Measurements from ENCODE around the gene ZNF468. TPM values are rescaled to one million over a fixed set of nuclear protein-coding genes. Genes with fewer than 3 reads are reported as not detected.

Gene ZNF468
- total RNA-seq, 1 experiment from 2014 or later, result 34.7 TPM

DNA sequence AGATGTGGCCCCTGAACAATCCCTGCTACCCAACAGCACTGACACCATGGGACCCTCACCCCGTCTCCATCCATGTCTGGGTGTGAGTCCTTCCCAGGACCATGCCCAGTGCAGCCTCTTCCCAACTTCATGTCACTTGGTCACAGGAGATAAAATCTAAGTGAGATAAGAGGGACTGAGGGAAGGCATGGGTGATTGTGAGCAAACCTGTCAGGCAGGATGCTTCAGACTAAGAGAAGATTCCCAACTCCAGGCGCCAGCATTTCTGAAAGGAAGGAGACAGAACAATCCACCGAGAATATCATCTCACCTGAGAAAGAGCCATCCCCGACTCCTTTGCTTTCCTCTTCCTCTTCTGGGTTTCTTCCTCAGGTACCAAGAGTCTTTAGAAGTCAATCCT lies 32.5 kb upstream of the ZNF468 start:
- H3K27me3 ChIP-seq (ENCODE audit: insufficient read depth, low read length), result no peaks in the 10 kb centered on the region
- H3K9me3 ChIP-seq (ENCODE audit: control insufficient read depth, low read depth, low read length), result no peaks in the 10 kb centered on the region
- H3K36me3 Mint-ChIP-seq (ENCODE audit: insufficient read depth in 1 of 3, low read depth in 3 of 3), result peaks cover 59 to 85% (median 72%) of the 10 kb centered on the region in 3 experiments
- no peak overlapping the region for H2BK120ac ChIP-seq (ENCODE audit: low read depth, low read length, poor library complexity, severe bottlenecking)
- H4K8ac ChIP-seq (replicated peaks; ENCODE audit: insufficient read length, low read depth, low read length), result no peak overlapping the region
- no peak overlapping the region for H2BK15ac ChIP-seq (ENCODE audit: low read depth, low read length)
- H3K4me1 Mint-ChIP-seq, result peaks cover 0 to 10% of the 10 kb centered on the region in 2 experiments; a peak in 1 of 4 replicates
- no peak for DNase-seq
- H3T11ph ChIP-seq (ENCODE audit: low read length), result no peak overlapping the region
- no peak overlapping the region for H2AFZ ChIP-seq (ENCODE audit: low read length)
- H3K4me3 Mint-ChIP-seq, result no peak overlapping the region
- H3K23ac ChIP-seq (ENCODE audit: insufficient read length, low read depth, low read length), result no peak overlapping the region
- H3K56ac ChIP-seq (ENCODE audit: insufficient read length, low read depth, low read length), result no peak overlapping the region
- H4K20me1 ChIP-seq (ENCODE audit: control insufficient read depth, insufficient read depth, insufficient read length), result no peaks in the 10 kb centered on the region
- peak overlapping the region in 2 of 3 experiments; percentile 53 to 85; a peak in 1 of 7 replicates for H3K27ac Mint-ChIP-seq
- no peak overlapping the region for H3K27ac ChIP-seq (ENCODE audit: insufficient read length, low read depth, low read length)
- no peak overlapping the region for H2BK12ac ChIP-seq (ENCODE audit: insufficient read length, low read depth, low read length)
- no peak overlapping the region for H3K4ac ChIP-seq (ENCODE audit: low read depth, low read length)
- H3K79me2 ChIP-seq (ENCODE audit: insufficient read depth, low read length), result peaks cover 1% of the 10 kb centered on the region; the same call in 1 of the 2 replicates
- no peak overlapping the region for H3K9ac ChIP-seq (ENCODE audit: extremely low read depth, insufficient read length, low read length)
- H3K9me3 Mint-ChIP-seq, result no peaks in the 10 kb centered on the region
- no peak overlapping the region for H3K18ac ChIP-seq (ENCODE audit: insufficient read length, low read depth, low read length)
- TF ChIP-seq, protein P1, sequence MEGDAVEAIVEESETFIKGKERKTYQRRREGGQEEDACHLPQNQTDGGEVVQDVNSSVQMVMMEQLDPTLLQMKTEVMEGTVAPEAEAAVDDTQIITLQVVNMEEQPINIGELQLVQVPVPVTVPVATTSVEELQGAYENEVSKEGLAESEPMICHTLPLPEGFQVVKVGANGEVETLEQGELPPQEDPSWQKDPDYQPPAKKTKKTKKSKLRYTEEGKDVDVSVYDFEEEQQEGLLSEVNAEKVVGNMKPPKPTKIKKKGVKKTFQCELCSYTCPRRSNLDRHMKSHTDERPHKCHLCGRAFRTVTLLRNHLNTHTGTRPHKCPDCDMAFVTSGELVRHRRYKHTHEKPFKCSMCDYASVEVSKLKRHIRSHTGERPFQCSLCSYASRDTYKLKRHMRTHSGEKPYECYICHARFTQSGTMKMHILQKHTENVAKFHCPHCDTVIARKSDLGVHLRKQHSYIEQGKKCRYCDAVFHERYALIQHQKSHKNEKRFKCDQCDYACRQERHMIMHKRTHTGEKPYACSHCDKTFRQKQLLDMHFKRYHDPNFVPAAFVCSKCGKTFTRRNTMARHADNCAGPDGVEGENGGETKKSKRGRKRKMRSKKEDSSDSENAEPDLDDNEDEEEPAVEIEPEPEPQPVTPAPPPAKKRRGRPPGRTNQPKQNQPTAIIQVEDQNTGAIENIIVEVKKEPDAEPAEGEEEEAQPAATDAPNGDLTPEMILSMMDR (conservative IDR thresholded peaks at IDR 0.05), result no peak
- H4K91ac ChIP-seq (ENCODE audit: insufficient read length, low read depth, low read length), result no peak overlapping the region
- no peaks in the 10 kb centered on the region for H3K4me1 ChIP-seq (ENCODE audit: insufficient read depth, low read length)
- peaks cover 3% of the 10 kb centered on the region for H3K79me1 ChIP-seq (ENCODE audit: insufficient read depth, low read depth, low read length, poor library complexity, severe bottlenecking)
- H2AK5ac ChIP-seq (ENCODE audit: insufficient read length, low read length), result no peak overlapping the region
- no peaks in the 10 kb centered on the region for H3K27me3 Mint-ChIP-seq (ENCODE audit: low read depth)
- no peak overlapping the region for H4K5ac ChIP-seq (ENCODE audit: insufficient read length, low read depth, low read length)
- H3K23me2 ChIP-seq (ENCODE audit: insufficient read length, low read depth, low read length, poor library complexity, severe bottlenecking), result no peaks in the 10 kb centered on the region
- no peak overlapping the region for H2BK20ac ChIP-seq (ENCODE audit: low read depth, low read length, poor library complexity, severe bottlenecking)
- H2BK5ac ChIP-seq (ENCODE audit: insufficient read length, low read length), result no peak overlapping the region
- WGBS (ENCODE audit: extremely low coverage, insufficient read length, low lambda C conversion rate), result no CpG with 5 or more reads among the region's 4 CpGs
- H3K14ac ChIP-seq (ENCODE audit: insufficient read depth, low read length), result no peak overlapping the region
- no peak overlapping the region for H3K4me2 ChIP-seq (ENCODE audit: insufficient read depth, insufficient read length, low read length)
